GM12872 (cell line): Measurements from ENCODE around the gene RPL37A.

Experiments
- TF ChIP-seq, protein P1 (sequence below): IDR thresholded peaks from 3 replicates; pipeline ENCODE4 v1.5.1; 2011; ENCODE audit warnings: low read depth, mild to moderate bottlenecking, low read length, moderate library complexity; ENCODE audit not compliant: insufficient read depth

The RPL37A gene

DNA sequence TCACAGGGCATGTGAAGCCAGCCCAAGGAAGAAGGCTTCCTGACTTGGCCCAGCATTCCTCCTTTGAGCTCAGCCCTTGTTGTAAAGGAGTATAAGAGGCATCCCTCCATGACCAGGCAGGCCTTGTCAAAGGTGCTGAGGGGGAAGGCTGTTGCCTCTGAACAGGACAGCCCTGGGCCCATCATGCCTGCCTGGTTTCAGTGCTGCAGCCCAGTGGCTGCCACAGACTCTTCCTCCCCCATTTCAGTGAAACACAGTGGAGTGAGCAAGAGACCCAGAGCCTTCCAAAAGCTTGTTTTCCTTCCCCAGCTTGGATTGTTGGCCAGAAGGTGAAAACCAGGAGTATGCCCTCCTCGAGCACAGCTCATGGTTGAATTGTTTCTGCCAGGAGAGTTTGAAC, 19.9 kb upstream of the RPL37A start:
- TF ChIP-seq, protein P1, sequence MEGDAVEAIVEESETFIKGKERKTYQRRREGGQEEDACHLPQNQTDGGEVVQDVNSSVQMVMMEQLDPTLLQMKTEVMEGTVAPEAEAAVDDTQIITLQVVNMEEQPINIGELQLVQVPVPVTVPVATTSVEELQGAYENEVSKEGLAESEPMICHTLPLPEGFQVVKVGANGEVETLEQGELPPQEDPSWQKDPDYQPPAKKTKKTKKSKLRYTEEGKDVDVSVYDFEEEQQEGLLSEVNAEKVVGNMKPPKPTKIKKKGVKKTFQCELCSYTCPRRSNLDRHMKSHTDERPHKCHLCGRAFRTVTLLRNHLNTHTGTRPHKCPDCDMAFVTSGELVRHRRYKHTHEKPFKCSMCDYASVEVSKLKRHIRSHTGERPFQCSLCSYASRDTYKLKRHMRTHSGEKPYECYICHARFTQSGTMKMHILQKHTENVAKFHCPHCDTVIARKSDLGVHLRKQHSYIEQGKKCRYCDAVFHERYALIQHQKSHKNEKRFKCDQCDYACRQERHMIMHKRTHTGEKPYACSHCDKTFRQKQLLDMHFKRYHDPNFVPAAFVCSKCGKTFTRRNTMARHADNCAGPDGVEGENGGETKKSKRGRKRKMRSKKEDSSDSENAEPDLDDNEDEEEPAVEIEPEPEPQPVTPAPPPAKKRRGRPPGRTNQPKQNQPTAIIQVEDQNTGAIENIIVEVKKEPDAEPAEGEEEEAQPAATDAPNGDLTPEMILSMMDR = no peak

DNA sequence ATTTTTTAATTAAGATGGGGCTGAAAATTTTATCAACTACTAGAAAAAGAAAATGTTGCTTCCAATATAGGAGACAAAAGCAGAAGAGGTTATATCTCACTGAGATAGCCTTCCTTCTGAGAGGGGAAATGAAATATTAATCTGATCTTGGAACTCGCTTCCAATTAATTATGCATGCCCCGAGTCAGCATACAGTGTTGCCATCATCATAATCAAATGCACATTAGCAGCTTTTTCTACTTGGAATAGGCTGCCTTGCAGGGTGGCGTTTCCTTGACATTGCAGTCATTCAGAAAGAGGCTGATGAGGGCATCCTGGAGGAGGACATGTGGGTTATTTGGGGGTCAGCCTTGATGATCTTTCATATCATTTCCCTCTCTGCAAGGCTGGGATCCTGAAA, 18.4 kb upstream of the RPL37A start:
- TF ChIP-seq, protein P1 = no peak

DNA sequence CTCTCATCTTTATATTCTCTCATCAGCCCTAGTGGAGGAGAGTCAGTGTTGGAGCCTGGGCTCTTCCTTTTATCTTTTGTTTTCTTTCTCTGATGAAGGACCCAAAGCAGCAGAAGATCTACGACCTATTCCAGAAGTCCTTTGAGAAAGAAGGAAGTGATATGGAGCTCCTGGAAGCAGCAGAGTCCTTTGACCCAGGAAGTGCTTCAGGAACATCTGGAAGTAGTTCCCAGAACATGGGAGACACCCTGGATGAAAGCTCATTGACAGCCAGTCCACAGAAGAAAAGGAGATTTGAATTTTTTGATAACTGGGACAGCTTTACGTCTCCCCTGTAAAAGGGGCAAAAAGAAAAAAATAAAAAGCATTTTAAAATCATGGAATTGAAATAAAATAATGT, 16.0 kb upstream of the RPL37A start:
- TF ChIP-seq, protein P1 = no peak

DNA sequence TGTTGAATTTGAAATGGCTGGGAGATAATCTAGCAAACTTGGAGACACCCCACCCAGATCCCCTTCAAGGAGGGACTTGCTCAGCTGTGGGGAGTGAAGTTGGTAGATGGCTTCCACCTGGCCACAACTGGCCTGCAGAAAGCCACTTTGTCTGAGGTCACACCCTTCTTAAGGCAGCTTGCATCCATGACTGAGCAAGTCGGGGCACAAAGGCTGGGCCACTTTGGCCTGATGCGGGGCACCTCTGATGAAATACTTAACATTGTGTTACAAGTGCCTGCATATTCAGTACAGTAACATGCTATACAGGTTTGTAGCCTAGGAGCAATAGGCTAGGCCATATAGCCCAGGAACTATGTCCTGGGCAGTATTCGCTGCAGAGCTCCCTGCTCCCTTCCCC, 13.4 kb upstream of the RPL37A start:
- TF ChIP-seq, protein P1 = no peak

DNA sequence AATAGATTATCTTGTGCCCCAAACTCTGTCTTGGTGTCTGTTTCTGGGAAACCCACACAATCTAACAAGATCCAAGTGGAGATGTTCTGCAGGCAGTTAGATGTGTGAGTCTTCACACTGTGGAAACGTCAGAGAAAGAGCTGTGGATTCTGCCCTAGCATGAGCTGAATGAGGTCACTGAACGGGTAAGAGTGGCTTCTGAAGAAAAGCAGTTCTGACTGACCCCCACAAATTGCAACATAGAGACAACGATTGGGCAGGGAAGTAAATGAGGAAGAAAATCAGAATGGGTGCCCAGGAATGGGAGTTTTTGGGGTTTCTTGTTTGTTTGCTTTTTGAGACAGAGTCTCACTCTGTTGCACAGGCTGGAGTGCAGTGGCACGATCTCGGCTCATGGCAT, 12.9 kb upstream of the RPL37A start:
- TF ChIP-seq, protein P1 = no peak

DNA sequence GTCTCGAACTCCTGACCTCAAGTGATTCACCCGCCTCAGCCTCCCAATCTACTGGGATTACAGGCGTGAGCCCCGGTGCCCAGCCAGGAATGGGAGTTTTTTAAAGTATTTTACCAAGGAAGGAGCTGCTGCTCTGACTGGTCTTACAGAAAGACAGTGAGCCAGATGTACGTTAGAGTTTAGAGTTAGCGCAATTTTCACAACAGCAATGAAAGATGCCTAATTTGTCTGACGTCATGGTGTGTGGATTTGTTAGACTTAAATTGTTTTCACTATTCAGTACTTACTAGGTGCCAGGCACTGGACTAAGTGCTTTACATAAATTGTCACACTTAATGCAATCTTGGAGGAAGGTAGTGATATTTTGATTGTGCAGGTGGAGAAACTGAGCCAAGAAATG, 12.4 kb upstream of the RPL37A start:
- TF ChIP-seq, protein P1 = no peak

DNA sequence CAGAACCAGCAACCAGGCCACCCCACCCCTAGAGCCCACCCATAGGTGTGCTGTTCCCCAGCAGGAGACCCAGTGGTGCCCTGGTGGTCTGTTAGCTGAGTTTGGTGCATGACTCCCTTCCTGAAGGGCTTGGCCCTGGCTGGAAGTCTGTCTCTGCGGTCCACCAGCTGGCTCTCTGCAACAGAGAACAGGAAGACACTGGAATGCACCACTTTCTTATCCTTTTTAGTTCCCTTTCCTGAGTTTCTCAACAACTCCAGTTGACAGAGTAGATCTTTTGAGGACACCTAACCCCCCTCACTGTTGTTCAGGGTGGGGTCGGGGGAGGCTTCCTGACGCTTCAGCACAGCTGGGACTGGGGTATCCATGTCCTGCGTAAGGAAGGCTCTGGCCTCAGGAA, 11.9 kb upstream of the RPL37A start:
- TF ChIP-seq, protein P1 = no peak

DNA sequence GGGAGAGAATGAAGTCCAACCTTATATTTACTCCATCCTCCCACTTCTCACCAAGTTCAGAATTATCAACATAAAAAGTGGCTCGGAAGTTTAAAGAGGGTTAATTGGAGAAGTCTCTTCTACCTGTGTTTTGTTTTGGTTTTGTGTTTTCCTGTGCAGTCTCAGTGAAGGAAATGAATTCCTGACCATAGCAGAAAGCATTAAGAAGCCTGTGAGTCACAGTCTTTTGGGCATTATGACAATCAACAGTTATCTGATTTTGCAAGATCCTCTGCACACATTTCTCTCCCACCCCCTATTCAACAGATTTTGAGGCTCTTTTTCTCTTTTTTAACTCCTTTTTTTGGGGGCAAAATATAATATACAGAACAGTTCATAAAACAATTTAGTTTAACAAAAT, 8.6 kb upstream of the RPL37A start:
- TF ChIP-seq, protein P1 = no peak
